D721Med (cell line): ENCODE data around the gene ZNF438.
A peak's percentile ranks its signal among the peaks of the same experiment; 100 is the strongest.
"Not testable (repeated sequence)": the region's sequence is repeated elsewhere in the genome, so short reads cannot be mapped to it uniquely, and the experiment has no call there.

ENCODE experiments used
- DNase-seq: peaks from one replicate; pipeline ENCODE4 v3.0.0; 2011; ENCODE audit warnings: low spot score; ENCODE audit not compliant: insufficient read length
- FAIRE-seq: peaks from 2 replicates; lab custom pipeline; 2011; peaks lifted over from hg19 to GRCh38; lab: Jason Lieb, UNC
- TF ChIP-seq, protein P1 (sequence below): IDR thresholded peaks from 2 replicates; pipeline ENCODE4 v1.5.1; 2012; ENCODE audit warnings: mild to moderate bottlenecking, control low read depth; ENCODE audit not compliant: insufficient read depth; ENCODE audit errors: missing control alignments

Gene ZNF438

DNA sequence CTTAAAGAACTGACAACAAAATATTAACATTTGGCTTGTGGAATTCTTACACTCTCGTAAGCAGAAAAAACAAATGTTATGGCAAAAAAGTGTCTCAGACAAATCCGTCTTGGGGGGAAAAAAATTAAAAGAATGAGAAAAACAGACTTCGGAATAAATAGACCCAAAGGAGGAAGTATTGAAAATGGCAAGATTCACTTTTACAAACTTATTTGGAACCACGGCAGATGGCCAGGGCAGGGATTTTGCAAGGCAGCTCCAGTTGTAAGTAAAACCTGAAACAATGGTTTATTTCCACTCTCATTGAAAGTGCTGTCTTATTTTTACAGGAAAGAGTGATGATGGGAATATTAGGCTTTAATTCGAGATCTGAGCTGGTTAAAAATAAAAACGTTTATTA lies 1.5 kb upstream of the ZNF438 start:
- TF ChIP-seq, protein P1, sequence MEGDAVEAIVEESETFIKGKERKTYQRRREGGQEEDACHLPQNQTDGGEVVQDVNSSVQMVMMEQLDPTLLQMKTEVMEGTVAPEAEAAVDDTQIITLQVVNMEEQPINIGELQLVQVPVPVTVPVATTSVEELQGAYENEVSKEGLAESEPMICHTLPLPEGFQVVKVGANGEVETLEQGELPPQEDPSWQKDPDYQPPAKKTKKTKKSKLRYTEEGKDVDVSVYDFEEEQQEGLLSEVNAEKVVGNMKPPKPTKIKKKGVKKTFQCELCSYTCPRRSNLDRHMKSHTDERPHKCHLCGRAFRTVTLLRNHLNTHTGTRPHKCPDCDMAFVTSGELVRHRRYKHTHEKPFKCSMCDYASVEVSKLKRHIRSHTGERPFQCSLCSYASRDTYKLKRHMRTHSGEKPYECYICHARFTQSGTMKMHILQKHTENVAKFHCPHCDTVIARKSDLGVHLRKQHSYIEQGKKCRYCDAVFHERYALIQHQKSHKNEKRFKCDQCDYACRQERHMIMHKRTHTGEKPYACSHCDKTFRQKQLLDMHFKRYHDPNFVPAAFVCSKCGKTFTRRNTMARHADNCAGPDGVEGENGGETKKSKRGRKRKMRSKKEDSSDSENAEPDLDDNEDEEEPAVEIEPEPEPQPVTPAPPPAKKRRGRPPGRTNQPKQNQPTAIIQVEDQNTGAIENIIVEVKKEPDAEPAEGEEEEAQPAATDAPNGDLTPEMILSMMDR: no peak
- FAIRE-seq (no peak), DNase-seq (no peak)

DNA sequence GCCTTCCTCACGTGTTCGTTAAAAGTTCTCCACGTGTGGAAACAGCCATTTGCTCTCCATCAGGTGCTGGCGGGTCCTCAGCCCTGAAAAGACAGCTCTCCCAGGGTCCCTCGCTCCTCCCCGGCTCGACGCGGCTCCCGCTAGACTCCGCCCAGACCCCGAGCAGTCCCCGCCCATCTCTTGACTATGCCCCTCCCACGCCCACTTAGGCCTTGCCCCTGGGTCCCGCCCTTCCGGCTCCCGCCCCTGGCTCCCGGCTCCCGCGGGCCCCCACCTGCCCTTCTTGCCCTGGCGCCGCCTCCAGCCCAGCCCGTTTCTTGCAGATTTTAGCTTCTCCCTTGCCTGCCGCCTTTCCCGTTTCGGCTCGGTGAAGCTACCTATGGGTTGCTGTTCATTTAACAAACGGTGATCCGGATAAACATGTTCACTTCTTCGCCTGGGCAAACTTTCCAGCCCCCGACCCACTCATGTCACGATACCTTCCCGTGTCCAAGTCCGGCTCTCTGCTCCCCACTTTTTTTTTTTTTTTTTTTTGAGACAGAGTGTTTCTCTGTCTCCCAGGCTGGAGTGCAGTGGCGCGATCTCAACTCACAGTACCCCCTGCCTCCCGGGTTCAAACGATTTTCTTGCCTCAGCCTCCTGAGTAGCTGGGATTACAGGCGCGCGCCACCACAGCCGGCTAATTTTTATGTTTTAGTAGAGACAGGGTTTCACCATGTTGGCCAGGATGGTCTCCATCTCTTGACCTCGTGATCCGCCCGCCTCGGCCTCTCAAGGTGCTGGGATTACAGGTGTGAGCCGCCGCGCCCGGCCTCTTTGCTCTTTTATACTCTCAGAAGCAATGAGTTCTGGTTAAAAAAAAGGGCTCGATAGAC lies 830 bp upstream of the ZNF438 start:
- FAIRE-seq (no peak), DNase-seq (peak; percentile 25)
- TF ChIP-seq, protein P1: no peak

DNA sequence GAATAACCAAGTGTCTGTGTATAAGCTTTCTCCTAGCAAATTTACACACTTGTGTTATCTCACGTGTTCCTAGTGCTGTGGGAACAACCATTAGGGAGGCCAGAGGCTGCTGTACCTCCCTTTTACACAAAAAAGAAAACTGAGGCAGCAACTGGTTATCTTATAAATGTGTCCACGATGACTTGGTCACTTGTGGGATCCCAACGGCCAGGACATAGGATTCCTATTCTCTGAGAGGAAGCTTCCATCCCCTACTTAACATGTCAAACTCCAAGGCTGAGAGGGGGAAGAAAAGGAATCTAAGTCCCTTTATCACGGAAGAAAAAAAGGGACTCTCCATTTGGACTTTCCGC lies 484 bp downstream of the ZNF438 start:
- no peak for DNase-seq

DNA sequence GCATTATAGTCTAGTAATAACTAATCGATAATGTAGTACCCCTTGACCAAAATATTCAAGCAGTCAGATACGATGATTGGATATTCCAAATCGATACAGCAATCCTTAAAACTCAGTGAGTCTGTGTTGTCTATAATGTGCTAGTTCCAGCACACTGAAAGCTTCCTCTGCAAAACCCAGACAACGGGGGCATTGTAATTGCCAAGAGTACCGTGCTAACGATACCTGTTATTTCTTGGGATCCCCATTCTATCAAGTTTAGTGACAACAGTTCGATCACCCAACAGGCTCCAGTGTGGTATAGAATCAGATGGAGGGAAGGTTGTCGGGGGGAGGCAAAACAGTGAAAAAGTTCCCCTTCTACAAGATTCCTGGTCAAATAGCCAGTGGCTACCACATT lies 865 bp downstream of the ZNF438 start:
- FAIRE-seq (no peak), DNase-seq (no peak)
- TF ChIP-seq, protein P1: no peak

More for the DNA sequence above, 484 bp downstream of the ZNF438 start:
- no peak for FAIRE-seq
- TF ChIP-seq, protein P1: no peak

DNA sequence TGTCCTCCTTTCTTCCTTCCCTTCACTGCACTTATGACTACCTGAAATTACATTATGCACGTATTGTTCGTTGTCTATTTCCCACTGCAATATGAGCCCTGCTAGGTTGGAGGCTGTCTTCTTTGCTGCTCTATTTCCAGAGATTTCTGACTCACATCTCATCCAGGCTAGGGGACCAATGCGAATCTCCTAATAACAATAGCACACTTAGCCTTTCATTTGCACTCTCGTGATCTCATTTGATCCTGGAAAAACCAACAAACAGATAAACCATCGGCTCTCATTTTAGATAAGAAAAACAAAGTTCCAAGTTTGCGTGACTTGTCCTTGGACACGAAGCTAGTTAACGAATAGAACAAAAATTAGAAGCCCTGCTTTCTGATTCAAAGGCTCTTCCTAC lies 1.4 kb downstream of the ZNF438 start:
- DNase-seq (no peak), FAIRE-seq (no peak)
- TF ChIP-seq, protein P1: no peak

DNA sequence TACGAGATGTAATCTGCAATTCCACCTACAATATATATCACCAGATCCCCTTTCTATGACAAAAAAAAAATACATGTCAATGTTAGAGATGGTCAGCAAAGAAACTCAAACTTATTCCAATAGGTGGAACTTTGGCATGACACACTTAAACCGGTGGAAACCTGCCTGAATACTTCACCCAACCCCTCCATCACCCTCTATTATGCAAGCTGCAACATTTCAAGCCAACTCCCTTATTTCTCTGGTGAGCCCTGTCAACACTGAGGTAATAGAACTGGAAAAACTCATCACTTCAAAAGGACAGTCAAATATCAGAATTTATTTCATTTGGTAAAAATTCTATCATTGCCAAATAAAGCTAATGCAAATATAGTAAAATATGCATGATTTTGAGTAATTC lies 3.6 kb downstream of the ZNF438 start:
- TF ChIP-seq, protein P1: no peak
- DNase-seq: no peak
- FAIRE-seq: no peak

DNA sequence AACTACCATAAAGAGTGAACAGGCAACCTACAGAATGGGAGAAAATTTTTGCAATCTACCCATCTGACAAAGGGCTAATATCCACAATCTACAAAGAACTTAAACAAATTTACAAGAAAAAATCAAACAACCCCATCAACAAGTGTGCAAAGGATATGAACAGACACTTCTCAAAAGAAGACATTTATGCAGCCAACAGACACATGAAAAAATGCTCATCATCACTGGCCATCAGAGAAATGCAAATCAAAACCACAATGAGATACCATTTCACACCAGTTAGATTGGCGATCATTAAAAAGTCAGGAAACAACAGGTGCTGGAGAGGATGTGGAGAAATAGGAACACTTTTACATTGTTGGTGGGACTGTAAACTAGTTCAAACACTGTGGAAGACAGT lies 5.4 kb downstream of the ZNF438 start:
- not testable (repeated sequence) for DNase-seq, FAIRE-seq
